Mucosa of stomach (tissue), 1 donor: ENCODE measurements around the gene LRMDA.

Source experiments
- H3K27me3 ChIP-seq: one replicate; pipeline ENCODE4 v1.7.0; 2013; ENCODE audit warnings: mild to moderate bottlenecking, low read length; ENCODE audit not compliant: control insufficient read depth, insufficient read depth
- H3K36me3 ChIP-seq: one replicate; pipeline ENCODE4 v1.7.0; 2013; ENCODE audit warnings: low read length; ENCODE audit not compliant: control insufficient read depth, insufficient read depth
- H3K4me1 ChIP-seq: one replicate; pipeline ENCODE4 v1.7.0; 2013; ENCODE audit warnings: mild to moderate bottlenecking, low read length; ENCODE audit not compliant: control insufficient read depth, insufficient read depth
- H3K4me3 ChIP-seq: one replicate; pipeline ENCODE4 v1.7.0; 2013; ENCODE audit warnings: low read length
- H3K9ac ChIP-seq: one replicate; pipeline ENCODE4 v1.7.0; 2013; ENCODE audit warnings: mild to moderate bottlenecking, low read length, moderate library complexity
- H3K9me3 ChIP-seq: one replicate; pipeline ENCODE4 v1.7.0; 2013; ENCODE audit warnings: mild to moderate bottlenecking, low read length, moderate library complexity; ENCODE audit not compliant: control insufficient read depth
- donor health status: Pancreatic carcinoma.

The LRMDA gene

DNA sequence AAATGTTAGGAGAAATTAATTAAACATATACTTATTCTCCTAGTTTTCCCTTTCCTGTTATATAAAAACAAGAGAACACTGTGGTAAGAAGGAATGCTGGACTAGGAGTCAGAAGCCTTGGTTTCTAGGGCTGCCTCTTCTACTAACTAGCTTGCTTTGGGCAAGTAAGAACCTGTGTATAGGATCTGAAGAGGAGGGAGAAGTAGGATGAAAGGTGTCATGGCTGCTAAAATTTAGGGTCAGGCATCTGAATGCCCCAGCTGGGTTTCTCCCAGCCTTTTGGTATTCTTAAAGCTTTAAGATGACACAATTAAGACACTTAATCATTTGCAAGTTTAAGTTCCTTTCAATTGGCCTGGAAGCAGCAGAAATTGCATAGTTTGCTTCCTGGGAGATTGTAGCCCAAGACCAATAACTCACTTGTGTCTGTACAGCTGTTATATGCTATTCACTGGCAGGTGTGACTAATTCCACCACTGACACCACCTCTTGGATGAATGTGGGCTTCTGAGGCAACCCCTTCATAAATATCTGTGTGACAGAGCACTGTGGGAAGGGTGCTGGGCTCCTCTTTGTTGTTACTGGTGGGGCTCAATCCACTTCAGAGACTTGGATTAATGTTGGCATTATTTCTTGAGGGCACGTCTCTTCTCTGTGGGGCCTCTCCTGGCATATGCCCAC lies 137.2 kb downstream of the LRMDA start:
- H3K36me3 ChIP-seq = no peaks in the 10 kb centered on the region
- no peaks in the 10 kb centered on the region for H3K27me3 ChIP-seq
- no peaks in the 10 kb centered on the region for H3K9me3 ChIP-seq
- H3K4me1 ChIP-seq = peaks cover 7% of the 10 kb centered on the region
- H3K9ac ChIP-seq = no peak overlapping the region
- H3K4me3 ChIP-seq = no peak overlapping the region

DNA sequence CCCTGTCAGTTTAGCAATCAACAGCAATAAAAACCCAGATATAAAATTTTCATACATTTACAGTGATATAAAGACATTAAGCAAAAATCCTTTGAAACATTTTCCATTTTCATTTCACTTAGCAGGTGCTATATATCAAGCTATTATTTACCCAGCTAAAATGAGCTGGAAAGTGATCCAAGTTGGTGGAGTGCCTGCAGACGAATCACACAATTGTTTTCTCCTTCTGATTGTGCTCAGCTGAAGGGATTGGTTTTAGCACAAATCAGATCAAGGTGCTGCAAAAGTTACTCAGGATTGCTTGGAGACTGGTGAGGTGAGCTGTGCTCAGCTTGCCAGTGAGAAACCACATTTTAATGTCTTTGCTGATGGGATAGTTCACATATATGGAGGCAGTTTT lies 138.1 kb downstream of the LRMDA start:
- Histone ChIP-seq H3K4me1 (peaks cover 7% of the 10 kb centered on the region), H3K36me3 (no peaks in the 10 kb centered on the region), H3K9ac (no peak overlapping the region), H3K27me3 (no peaks in the 10 kb centered on the region), H3K4me3 (no peak overlapping the region), H3K9me3 (no peaks in the 10 kb centered on the region)

DNA sequence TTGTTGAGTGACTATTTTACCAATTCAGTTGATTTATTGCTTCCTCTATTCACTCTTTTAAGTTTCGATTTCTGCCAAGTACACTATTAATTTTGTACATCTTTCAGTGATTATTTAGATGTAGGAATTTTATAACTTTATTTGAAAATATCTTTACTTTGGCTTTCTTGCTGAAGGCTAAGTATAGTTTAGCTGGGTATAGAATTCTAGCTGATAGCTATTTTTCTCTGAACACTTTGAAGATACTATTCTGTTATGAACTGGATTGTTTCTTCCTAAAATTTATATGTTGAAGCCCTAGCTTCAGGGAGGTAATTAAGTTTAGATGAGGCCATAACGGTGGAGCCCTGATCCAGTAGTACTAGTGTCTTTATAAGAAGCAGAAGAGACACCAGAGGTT lies 141.1 kb downstream of the LRMDA start:
- Histone ChIP-seq H3K4me1 (no peaks in the 10 kb centered on the region), H3K27me3 (no peaks in the 10 kb centered on the region), H3K36me3 (no peaks in the 10 kb centered on the region), H3K9ac (no peak overlapping the region), H3K9me3 (no peaks in the 10 kb centered on the region), H3K4me3 (no peak overlapping the region)

DNA sequence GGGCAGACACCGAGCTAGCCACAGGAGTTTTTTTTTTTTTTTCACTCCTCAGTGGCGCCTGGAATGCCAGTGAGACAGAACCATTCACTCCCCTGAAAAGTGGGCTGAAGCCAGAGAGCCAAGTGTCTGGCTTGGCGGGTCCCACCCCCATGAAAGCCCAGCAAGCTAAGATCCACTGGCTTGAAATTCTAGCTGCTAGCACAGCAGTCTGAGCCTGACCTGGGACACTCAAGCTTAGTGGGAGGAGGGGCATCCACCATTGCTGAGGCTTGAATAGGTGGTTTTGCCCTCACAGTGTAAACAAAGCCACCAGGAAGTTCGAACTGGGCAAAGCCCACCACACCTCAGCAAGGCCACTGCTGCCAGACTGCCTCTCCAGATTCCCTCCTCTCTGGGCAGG lies 144.5 kb downstream of the LRMDA start:
- Histone ChIP-seq H3K9me3 (no peaks in the 10 kb centered on the region), H3K9ac (no peak overlapping the region), H3K4me1 (no peaks in the 10 kb centered on the region), H3K27me3 (no peaks in the 10 kb centered on the region), H3K36me3 (no peaks in the 10 kb centered on the region), H3K4me3 (no peak overlapping the region)

DNA sequence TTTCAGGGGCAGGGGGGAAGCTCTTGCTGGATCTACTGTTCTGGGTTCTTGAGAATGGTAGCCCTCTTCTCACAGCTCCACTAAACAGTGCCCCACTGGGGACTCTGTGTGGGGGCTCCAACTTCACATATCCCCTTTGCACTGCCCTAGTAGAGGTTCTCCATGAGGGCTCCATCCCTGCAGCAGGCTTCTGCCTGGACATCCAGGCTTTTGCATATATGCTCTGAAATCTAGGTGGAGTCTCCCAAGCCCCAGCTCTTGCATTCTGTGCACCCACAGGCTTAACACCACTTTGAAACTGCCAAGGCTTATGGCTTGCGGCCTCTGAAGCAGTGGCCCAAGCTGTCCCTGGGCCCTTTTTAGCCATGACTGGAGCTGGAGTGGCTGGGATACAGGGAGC lies 150.7 kb downstream of the LRMDA start:
- H3K9ac ChIP-seq = no peak overlapping the region
- peaks cover 5% of the 10 kb centered on the region for H3K9me3 ChIP-seq
- H3K4me1 ChIP-seq = no peaks in the 10 kb centered on the region

DNA sequence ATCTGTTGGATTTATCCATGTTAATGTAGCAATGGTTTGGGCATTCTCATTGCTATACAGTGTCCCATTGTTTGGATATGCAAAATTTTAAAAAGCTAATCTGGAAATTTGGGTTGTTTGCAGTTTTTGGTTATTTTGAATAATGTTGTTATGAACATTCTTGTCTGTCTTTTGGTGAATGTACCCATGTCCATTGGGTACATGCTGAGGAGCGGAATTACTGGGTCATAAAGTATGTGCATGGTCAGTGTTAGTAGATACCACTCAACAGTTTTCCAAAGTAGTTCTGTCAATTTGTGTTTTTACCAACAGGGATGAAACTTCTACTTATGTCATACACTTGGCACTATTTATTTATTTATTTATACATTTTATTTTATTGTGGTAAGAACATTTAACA lies 153.9 kb downstream of the LRMDA start:
- Histone ChIP-seq H3K27me3 (no peaks in the 10 kb centered on the region), H3K9me3 (peaks cover 5% of the 10 kb centered on the region), H3K4me3 (no peak overlapping the region), H3K4me1 (no peaks in the 10 kb centered on the region), H3K36me3 (no peaks in the 10 kb centered on the region), H3K9ac (no peak overlapping the region)

More for the DNA sequence above, 150.7 kb downstream of the LRMDA start:
- Histone ChIP-seq H3K36me3 (no peaks in the 10 kb centered on the region), H3K4me3 (no peak overlapping the region), H3K27me3 (no peaks in the 10 kb centered on the region)

DNA sequence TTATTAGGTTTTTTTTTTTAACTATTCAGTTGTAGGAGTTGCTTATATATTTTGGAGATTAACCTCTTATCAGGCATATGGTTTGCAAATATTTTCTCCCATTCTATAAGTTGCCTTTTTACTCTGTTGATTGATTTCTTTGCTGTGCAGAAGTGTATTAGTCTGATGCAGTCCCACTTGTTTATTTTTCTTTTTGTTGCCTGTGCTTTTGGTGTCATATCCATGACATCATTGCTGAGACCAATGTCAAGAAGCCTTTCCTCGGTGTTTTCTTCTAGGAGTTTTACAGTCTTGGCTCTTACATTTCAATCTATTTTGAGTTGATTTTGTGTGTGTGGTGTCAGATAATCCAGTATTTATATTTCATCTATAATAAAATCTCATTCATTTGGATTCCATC lies 155.4 kb downstream of the LRMDA start:
- Histone ChIP-seq H3K36me3 (no peaks in the 10 kb centered on the region), H3K27me3 (no peaks in the 10 kb centered on the region), H3K9ac (no peak overlapping the region), H3K9me3 (peaks cover 5% of the 10 kb centered on the region), H3K4me3 (no peak overlapping the region), H3K4me1 (no peaks in the 10 kb centered on the region)

DNA sequence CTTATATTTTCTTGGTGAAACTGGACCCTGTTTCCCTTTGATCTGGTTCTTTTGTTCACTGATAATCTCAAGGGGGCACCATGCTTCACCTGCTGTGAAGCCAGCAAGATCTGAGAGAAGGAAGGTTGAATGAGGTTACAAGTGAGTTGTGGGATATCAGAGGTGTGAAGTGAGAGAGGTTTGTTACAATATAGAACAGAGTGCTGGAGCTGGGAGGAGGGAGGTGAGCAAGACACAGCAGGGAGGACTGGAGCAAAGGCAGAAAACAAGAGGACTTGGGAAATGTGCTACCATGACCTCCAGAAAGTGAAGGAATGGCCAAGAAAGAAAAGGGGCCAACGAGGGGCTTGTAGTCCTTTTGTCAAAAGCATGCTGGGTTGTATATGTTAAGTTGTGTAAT lies 156.6 kb downstream of the LRMDA start:
- Histone ChIP-seq H3K4me3 (no peak overlapping the region), H3K9me3 (no peaks in the 10 kb centered on the region), H3K36me3 (no peaks in the 10 kb centered on the region), H3K27me3 (no peaks in the 10 kb centered on the region), H3K9ac (no peak overlapping the region), H3K4me1 (no peaks in the 10 kb centered on the region)

DNA sequence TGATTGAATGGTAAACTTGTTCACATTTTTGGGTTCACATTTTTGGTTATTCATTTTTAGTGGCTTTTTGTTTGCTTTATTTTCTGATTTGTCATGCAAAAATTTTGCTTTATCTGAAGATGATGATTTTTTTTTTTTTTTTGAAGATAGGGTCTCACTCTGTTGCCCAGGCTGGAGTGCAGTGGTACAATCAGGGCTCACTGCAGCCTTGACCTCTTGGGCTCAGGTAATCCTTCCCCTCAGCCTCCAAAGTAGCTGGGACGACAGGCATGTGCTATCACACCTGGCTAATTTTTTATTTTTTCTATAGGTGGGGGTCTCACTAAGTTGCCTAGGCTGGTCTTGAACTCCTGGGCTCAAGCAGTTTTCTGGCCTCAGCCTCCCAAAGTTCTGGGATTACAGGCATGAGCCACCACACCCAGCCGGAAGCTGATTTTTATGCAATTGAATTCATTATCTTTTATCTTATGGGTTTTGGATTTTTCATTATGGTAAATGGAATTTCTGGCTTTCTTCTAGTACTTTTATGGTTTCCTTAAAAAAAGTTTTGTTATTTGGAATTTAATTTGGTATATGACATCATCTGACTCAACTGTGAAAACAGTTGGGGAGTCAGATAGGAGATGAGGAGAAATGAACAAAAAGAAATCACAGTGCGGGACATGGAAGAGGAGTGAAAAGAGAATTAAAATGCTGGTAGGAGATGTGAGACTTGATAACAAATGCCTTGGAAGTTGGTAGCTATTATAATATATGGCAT lies 158.7 kb downstream of the LRMDA start:
- no peaks in the 10 kb centered on the region for H3K4me1 ChIP-seq
- H3K4me3 ChIP-seq = no peak overlapping the region
- no peak overlapping the region for H3K9ac ChIP-seq
- H3K36me3 ChIP-seq = no peaks in the 10 kb centered on the region
- H3K27me3 ChIP-seq = no peaks in the 10 kb centered on the region
- no peaks in the 10 kb centered on the region for H3K9me3 ChIP-seq

DNA sequence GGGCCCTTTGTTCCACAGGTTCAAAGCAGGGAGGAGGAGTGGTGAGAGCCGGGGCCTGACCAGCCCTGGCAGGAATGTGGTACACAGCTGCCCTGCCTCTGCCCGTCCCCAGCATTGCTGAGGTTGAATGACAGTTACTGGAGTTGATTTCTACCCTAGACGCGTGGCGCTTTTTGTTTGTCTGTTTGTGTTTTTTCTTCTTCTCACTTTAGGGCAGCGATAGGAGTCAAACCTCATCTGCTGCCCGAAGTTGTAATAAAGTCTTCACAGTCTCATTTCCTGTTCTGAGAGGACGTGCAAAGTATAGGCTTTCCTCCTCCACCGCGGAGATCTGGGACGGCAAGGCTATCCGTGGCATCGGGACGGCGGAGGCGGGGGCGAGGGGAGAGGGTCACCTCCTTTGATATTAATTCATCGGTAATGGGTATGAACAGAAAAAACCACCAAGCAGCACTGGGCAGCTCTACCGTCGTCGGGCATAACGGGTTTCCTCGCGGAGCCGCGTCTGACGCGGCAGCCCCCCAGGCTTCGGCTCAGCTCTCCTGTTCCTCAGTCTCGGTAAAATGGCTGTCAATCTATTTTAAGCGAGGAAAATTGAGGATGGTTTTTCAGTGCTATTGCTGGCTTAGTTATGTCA lies 160.8 kb downstream of the LRMDA start:
- no peaks in the 10 kb centered on the region for H3K4me1 ChIP-seq
- no peak overlapping the region for H3K4me3 ChIP-seq
- H3K9ac ChIP-seq = no peak overlapping the region
- H3K27me3 ChIP-seq = no peaks in the 10 kb centered on the region
- H3K9me3 ChIP-seq = no peaks in the 10 kb centered on the region
- no peaks in the 10 kb centered on the region for H3K36me3 ChIP-seq

DNA sequence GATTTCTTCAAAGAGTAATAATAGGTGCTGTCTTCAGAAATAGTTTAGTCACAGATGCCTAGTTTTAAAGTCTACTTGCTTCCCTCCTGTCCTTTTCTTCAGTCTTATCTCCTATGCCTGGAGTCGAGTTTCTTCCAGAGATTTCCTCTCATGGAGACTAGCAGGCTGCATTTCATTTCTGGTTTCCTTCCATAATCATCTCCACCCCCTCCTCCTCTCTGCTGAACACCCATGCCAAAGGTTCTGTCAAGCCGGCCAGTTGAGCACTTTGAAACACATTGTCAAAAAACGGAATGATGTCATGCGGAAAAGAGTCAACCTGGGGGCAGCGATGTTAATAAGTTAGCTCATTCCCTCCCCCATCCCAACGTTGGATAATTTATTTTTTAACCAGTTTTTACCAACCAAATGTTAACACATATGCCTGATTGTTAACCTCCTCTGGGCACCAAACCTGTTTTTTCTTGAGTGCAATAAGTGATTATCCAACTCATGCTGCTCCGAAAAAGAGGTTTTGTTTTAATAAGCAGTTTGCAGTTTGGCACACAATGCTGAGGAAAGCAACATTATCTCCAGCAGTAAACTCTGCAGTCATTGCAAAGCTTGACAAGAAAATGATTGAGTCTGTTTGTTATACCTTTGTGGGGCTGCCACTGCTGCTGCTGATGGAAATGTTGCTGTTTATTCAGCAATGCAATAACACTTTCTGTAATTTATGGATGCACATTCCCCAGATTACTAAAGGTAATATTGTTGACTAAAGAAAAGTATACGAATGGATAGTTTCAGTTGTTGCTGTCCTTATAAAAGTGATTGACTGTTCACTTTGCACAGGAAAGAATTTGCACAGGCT lies 161.6 kb downstream of the LRMDA start:
- H3K27me3 ChIP-seq = no peaks in the 10 kb centered on the region
- H3K36me3 ChIP-seq = no peaks in the 10 kb centered on the region
- no peak overlapping the region for H3K9ac ChIP-seq
- H3K4me3 ChIP-seq = no peak overlapping the region
- no peaks in the 10 kb centered on the region for H3K9me3 ChIP-seq
- no peaks in the 10 kb centered on the region for H3K4me1 ChIP-seq
